ENCODE measurements around the gene AGBL5.
"Not testable (repeated sequence)": the region's sequence is repeated elsewhere in the genome, so short reads cannot be mapped to it uniquely, and the experiment has no call there.

AGBL5 gene

GRCh38 chr2:27054721-27055120 lies 3.3 kb downstream of the AGBL5 start:
- no peak for DNase-seq

- no peak for DNase-seq
Measured at GRCh38 chr2:27057184-27057583, 5.7 kb downstream of the AGBL5 start.

- DNase-seq = no peak
Measured at GRCh38 chr2:27058210-27058609, 6.7 kb downstream of the AGBL5 start.

- no peak for DNase-seq
Measured at GRCh38 chr2:27059141-27059820, 7.8 kb downstream of the AGBL5 start.

GRCh38 chr2:27060323-27060722 lies 8.9 kb downstream of the AGBL5 start:
- no peak for DNase-seq

- no peak for DNase-seq
Measured at GRCh38 chr2:27065128-27065527, 13.7 kb downstream of the AGBL5 start.

GRCh38 chr2:27067385-27067784 lies 15.9 kb downstream of the AGBL5 start:
- DNase-seq = no peak

- DNase-seq = no peak
Measured at GRCh38 chr2:27069436-27069835, 18.0 kb downstream of the AGBL5 start.

- DNase-seq = no peak
Measured at GRCh38 chr2:27069961-27070618, 18.6 kb downstream of the AGBL5 start.

GRCh38 chr2:27070653-27071276 lies 19.3 kb downstream of the AGBL5 start:
- no peak for DNase-seq

- peak; percentile 75 for DNase-seq
Measured at GRCh38 chr2:27071277-27071989, 20.0 kb downstream of the AGBL5 start, which contains the start of gene OST4. TSS of gene OST4 (minus strand) at chr2:27071654.

- DNase-seq = no peak
Measured at GRCh38 chr2:27071990-27072830, 20.7 kb downstream of the AGBL5 start.

GRCh38 chr2:27072920-27073319 lies 21.5 kb downstream of the AGBL5 start:
- DNase-seq = no peak

GRCh38 chr2:27073782-27074181 lies 22.3 kb downstream of the AGBL5 start:
- DNase-seq = no peak

- DNase-seq = peak; percentile 25
Measured at GRCh38 chr2:27074738-27075565, 23.5 kb downstream of the AGBL5 start.

GRCh38 chr2:27075566-27075871 lies 24.1 kb downstream of the AGBL5 start:
- DNase-seq = not testable (repeated sequence)

GRCh38 chr2:27076323-27076722 lies 24.9 kb downstream of the AGBL5 start:
- DNase-seq = no peak

GRCh38 chr2:27077231-27077630 lies 25.8 kb downstream of the AGBL5 start:
- no peak for DNase-seq

- no peak for DNase-seq
Measured at GRCh38 chr2:27078267-27079194, 27.1 kb downstream of the AGBL5 start, which contains the start of gene EMILIN1. TSS of gene EMILIN1 (plus strand) at chr2:27078615. CDS start at chr2:27079066, 451 bp downstream.

Measured in effector CD8-positive, alpha-beta T cell (primary cell).